Panc1 (cell line): ENCODE data around the gene LRRC8C. TPM values are rescaled to one million over a fixed set of nuclear protein-coding genes. Genes with fewer than 3 reads are reported as not detected.

Experiments
- ATAC-seq: fragments of 200-7000 bp; cut with Tn5 transposase; 2 replicates; pipeline ENCODE4 v1.9.1; 2020; ENCODE audit warnings: mild to moderate bottlenecking, moderate library complexity
- BruUV-seq: library from RNA; stranded (reverse); fragments of 400-500 nt; replicated peaks from 2 replicates; lab custom pipeline; 2021; lab: Mats Ljungman, UMichigan
- CTCF ChIA-PET: fragments of 300-600 bp; sonication (Branson Sonifier 250); formaldehyde crosslinking; loops from one replicate; lab custom pipeline; 2022; ENCODE audit warnings: antibody characterized with exemption; lab: Charles Lee
- POLR2A ChIA-PET: fragments of 300-600 bp; sonication (Branson Sonifier 250); formaldehyde crosslinking; loops from one replicate; lab custom pipeline; 2022; ENCODE audit warnings: antibody characterized with exemption; lab: Charles Lee
- DNase-seq: peaks from one replicate; pipeline ENCODE4 v3.0.0-alpha.2; 2010; ENCODE audit warnings: low read depth, low spot score
- H3K27ac ChIP-seq: 2 replicates; pipeline ENCODE4 v1.5.1; 2011; ENCODE audit warnings: mild to moderate bottlenecking, low read length, inconsistent platforms
- H3K27me3 ChIP-seq: fragments of 200-500 bp; sonication (Bioruptor generic); 2 replicates; pipeline ENCODE4 v1.6.0; 2014; ENCODE audit warnings: low read length, inconsistent platforms; ENCODE audit not compliant: control insufficient read depth, insufficient read depth
- H3K36me3 ChIP-seq: fragments of 200-500 bp; sonication (Bioruptor generic); 2 replicates; pipeline ENCODE4 v1.5.1; 2014; ENCODE audit warnings: inconsistent platforms, mild to moderate bottlenecking, low read length, moderate library complexity; ENCODE audit not compliant: control insufficient read depth, insufficient read depth
- H3K4me1 ChIP-seq: 2 replicates; pipeline ENCODE4 v1.5.1; 2011; ENCODE audit warnings: inconsistent platforms, mild to moderate bottlenecking, low read length, moderate library complexity; ENCODE audit not compliant: control insufficient read depth, insufficient read depth
- H3K4me3 ChIP-seq, 2 experiments: 2 replicates each; pipeline ENCODE4 v1.5.1; 2011 to 2012; ENCODE audit warnings: low read depth in 2 of 2, low read length in 2 of 2, mild to moderate bottlenecking in 2 of 2, inconsistent platforms in 1 of 2, moderate library complexity in 1 of 2
- H3K9me3 ChIP-seq: fragments of 200-500 bp; sonication (Bioruptor generic); 2 replicates; pipeline ENCODE4 v1.5.1; 2014; ENCODE audit warnings: low read depth, mild to moderate bottlenecking, inconsistent platforms, low read length, moderate library complexity; ENCODE audit not compliant: control insufficient read depth, insufficient read depth
- POLR2AphosphoS5 ChIP-seq: IDR thresholded peaks from 2 replicates; pipeline ENCODE4 v1.6.1; 2012; ENCODE audit warnings: mild to moderate bottlenecking, low read depth, low read length, moderate library complexity
- SIN3A ChIP-seq: IDR thresholded peaks from 2 replicates; pipeline ENCODE4 v1.6.1; 2012; ENCODE audit warnings: low read depth, mild to moderate bottlenecking, low read length, moderate library complexity, borderline replicate concordance; ENCODE audit not compliant: insufficient read depth
- TCF7L2 ChIP-seq: IDR thresholded peaks from 2 replicates; pipeline ENCODE4 v1.6.1; 2011; ENCODE audit warnings: mild to moderate bottlenecking, low read depth, low read length, inconsistent platforms
- in situ Hi-C: cut with HindIII; loops from 2 replicates; pipeline ENCODE4 v1.10.0; 2016; ENCODE audit warnings: low sequenced_read_pairs, low pct_unique_long_range_greater_than_20kb
- intact Hi-C: fragments of 100-400 bp; cut with micrococcal nuclease; formaldehyde crosslinking; loops from one replicate; pipeline ENCODE4 v1.10.0; 2022; ENCODE audit not compliant: unreplicated experiment
- total RNA-seq: library from RNA; stranded (reverse); gene quantifications from one replicate; pipeline ENCODE4 v1.2.1, GENCODE V29; 2021; ENCODE audit not compliant: unreplicated experiment
- TF ChIP-seq, protein P1 (sequence below): fragments of 450-650 bp; IDR thresholded peaks from 2 replicates; pipeline ENCODE4 v1.5.1; 2017; ENCODE audit warnings: mild to moderate bottlenecking
- TF ChIP-seq, protein P2 (sequence below), 2 experiments: IDR thresholded peaks; 2 replicates each; pipeline ENCODE4 v1.6.1; 2011 to 2012; ENCODE audit warnings: low read depth in 2 of 2, control low read depth in 1 of 2, low read length in 1 of 2, mild to moderate bottlenecking in 1 of 2, moderate library complexity in 1 of 2; ENCODE audit not compliant: insufficient read depth in 1 of 2

LRRC8C gene
- total RNA-seq, 1 experiment from 2014 or later, result 17.1 TPM

DNA sequence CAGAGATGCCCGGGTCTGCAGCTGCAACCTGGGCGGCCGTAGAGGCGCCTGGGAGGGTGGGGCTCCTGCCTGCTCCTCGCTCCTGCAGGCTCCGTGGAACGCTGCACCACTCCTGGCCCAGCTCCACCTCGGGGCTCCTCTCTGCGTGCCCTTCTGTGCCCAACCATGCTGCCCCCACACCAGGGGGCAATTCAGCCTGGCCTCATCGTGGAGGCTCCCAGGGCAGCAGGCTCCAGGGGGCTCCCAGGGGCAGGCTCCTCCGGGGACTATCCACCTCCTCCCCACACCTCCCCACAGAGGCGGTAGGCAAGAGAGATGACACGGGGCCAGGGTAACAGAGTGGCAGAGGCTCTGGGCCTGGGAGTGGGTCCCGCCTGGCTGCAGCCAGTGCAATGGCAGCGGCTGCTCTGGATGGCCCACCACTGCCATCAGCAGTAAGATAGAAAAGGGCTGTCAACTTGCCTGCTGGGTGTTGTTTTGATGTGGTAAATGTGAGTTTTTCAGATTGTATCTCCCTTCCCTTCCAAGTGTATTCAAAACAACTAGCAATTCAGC lies 22.4 kb upstream of the LRRC8C start:
- no peaks in the 10 kb centered on the region for H3K4me1 ChIP-seq
- in situ Hi-C loops, result no loop called here
- H3K27ac ChIP-seq, result no peak overlapping the region
- H3K4me3 ChIP-seq, result no peak overlapping the region
- TF ChIP-seq, protein P1, sequence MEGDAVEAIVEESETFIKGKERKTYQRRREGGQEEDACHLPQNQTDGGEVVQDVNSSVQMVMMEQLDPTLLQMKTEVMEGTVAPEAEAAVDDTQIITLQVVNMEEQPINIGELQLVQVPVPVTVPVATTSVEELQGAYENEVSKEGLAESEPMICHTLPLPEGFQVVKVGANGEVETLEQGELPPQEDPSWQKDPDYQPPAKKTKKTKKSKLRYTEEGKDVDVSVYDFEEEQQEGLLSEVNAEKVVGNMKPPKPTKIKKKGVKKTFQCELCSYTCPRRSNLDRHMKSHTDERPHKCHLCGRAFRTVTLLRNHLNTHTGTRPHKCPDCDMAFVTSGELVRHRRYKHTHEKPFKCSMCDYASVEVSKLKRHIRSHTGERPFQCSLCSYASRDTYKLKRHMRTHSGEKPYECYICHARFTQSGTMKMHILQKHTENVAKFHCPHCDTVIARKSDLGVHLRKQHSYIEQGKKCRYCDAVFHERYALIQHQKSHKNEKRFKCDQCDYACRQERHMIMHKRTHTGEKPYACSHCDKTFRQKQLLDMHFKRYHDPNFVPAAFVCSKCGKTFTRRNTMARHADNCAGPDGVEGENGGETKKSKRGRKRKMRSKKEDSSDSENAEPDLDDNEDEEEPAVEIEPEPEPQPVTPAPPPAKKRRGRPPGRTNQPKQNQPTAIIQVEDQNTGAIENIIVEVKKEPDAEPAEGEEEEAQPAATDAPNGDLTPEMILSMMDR, result no peak
- TF ChIP-seq TCF7L2, result no peak
- no peak for TF ChIP-seq POLR2AphosphoS5
- TF ChIP-seq, protein P2, sequence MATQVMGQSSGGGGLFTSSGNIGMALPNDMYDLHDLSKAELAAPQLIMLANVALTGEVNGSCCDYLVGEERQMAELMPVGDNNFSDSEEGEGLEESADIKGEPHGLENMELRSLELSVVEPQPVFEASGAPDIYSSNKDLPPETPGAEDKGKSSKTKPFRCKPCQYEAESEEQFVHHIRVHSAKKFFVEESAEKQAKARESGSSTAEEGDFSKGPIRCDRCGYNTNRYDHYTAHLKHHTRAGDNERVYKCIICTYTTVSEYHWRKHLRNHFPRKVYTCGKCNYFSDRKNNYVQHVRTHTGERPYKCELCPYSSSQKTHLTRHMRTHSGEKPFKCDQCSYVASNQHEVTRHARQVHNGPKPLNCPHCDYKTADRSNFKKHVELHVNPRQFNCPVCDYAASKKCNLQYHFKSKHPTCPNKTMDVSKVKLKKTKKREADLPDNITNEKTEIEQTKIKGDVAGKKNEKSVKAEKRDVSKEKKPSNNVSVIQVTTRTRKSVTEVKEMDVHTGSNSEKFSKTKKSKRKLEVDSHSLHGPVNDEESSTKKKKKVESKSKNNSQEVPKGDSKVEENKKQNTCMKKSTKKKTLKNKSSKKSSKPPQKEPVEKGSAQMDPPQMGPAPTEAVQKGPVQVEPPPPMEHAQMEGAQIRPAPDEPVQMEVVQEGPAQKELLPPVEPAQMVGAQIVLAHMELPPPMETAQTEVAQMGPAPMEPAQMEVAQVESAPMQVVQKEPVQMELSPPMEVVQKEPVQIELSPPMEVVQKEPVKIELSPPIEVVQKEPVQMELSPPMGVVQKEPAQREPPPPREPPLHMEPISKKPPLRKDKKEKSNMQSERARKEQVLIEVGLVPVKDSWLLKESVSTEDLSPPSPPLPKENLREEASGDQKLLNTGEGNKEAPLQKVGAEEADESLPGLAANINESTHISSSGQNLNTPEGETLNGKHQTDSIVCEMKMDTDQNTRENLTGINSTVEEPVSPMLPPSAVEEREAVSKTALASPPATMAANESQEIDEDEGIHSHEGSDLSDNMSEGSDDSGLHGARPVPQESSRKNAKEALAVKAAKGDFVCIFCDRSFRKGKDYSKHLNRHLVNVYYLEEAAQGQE (IDR thresholded peaks at IDR 0.05; ENCODE audit: insufficient read depth in 1 of 2, low read depth in 2 of 2, low read length in 1 of 2), result no peak
- TF ChIP-seq SIN3A, result no peak
- no peak for DNase-seq
- H3K9me3 ChIP-seq, result no peaks in the 10 kb centered on the region
- intact Hi-C loops, result no loop called here
- H3K36me3 ChIP-seq, result no peaks in the 10 kb centered on the region
- CTCF ChIA-PET, result no interaction called here
- no TSS peak for BruUV-seq
- no peak for ATAC-seq
- H3K27me3 ChIP-seq, result no peaks in the 10 kb centered on the region
- POLR2A ChIA-PET, result no interaction called here

DNA sequence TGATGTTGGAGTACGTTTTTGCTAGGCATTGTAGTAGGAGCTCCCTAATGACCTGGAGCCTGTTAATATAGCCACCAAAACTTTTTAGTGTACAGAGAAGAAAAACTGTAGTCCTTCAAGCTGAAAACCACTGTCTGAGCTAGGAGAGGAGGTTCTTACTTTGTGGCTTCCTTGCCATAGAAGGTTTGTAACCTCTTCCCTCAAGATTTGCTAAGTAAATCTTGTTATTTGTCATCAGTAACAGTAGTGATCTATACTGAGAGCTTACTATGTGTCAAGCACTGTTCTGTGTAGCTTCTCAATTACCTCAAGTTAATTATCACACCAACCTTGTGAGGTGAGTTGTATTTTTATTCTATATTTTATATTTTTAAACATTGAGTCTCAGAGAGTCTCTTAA lies 21.2 kb upstream of the LRRC8C start:
- Histone ChIP-seq H3K36me3 (no peaks in the 10 kb centered on the region), H3K27me3 (no peaks in the 10 kb centered on the region), H3K27ac (no peak overlapping the region), H3K4me3 (no peak overlapping the region), H3K4me1 (no peaks in the 10 kb centered on the region), H3K9me3 (no peaks in the 10 kb centered on the region)
- in situ Hi-C loops (no loop called here), intact Hi-C loops (no loop called here)
- ATAC-seq, result no peak
- DNase-seq, result no peak
- POLR2A ChIA-PET, result no interaction called here
- TF ChIP-seq, protein P1, result no peak
- TF ChIP-seq, protein P2 (IDR thresholded peaks at IDR 0.05; ENCODE audit: insufficient read depth in 1 of 2, low read depth in 2 of 2, low read length in 1 of 2), result no peak
- TF ChIP-seq TCF7L2 (no peak), SIN3A (no peak), POLR2AphosphoS5 (no peak)
- BruUV-seq, result no TSS peak
- CTCF ChIA-PET, result interaction anchor here (0.5 to 0.6 kb wide), 2 partner anchors 11 to 147 kb away, joined by 3 read pairs; no protein-coding TSS in a partner anchor
